DMS114 treated with DMSO at 0.1 percent for 48 hours (cell line): ENCODE data around the gene STRAP.
"Not testable (repeated sequence)": the region's sequence is repeated elsewhere in the genome, so short reads cannot be mapped to it uniquely, and the experiment has no call there.

Source experiments
- DNase-seq: peaks from one replicate; lab custom pipeline; 2025; ENCODE audit not compliant: unreplicated experiment; lab: John Stamatoyannopoulos, UW

The STRAP gene

GRCh38 chr12:15919418-15919817 is 37.2 kb downstream of the STRAP start:
- DNase-seq: no peak

GRCh38 chr12:15924956-15925355 is 42.8 kb downstream of the STRAP start:
- no peak for DNase-seq

DNA sequence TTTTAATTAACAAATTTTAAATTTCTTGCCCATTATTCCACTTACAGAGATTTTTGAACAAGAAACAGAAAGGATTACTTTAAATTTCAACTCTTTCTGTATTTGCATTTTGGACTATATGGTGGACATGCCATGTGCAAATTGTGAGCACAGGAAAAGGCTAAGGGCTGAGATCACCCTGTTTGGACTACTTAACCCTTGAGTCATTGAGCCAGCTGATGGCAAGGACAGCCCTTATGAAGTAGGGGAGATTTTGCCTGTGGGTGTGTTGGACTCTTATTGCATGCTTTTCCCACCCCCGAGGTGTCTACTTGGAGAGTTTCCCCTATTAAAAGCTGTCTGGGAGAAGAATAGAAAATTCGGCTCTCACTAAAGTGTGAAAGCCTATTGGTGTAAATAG is 46.2 kb downstream of the STRAP start:
- no peak for DNase-seq

GRCh38 chr12:15928870-15929571 is 46.8 kb downstream of the STRAP start:
- no peak for DNase-seq

GRCh38 chr12:15931590-15932053 is 49.4 kb downstream of the STRAP start:
- DNase-seq: no peak

DNA sequence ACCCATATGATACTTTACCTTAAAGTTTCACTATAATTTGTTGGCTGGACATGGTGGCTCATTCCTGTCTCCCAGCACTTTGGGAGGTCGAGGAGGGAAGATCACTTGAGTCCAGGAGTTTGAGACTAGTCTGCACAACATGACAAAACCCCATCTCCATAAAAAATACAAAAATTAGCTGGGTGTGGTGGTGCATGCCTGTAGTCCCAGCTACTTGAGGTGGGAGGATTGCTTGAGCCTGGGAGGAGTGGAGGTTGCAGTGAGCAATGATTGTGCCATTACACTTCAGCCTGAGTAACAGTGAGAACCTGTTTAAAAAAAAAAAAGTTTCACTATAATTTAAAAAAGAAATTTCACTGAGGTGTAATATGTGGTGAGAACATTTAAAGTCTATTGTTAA is 50.1 kb downstream of the STRAP start:
- no peak for DNase-seq

- DNase-seq: no peak
Observed at GRCh38 chr12:15932971-15933370, 50.8 kb downstream of the STRAP start.

- DNase-seq: no peak
Observed at GRCh38 chr12:15933751-15934150, 51.6 kb downstream of the STRAP start.

GRCh38 chr12:15936751-15937150 is 54.6 kb downstream of the STRAP start:
- DNase-seq: no peak

- no peak for DNase-seq
Observed at GRCh38 chr12:15937902-15938301, 55.7 kb downstream of the STRAP start.

GRCh38 chr12:15939111-15939510 is 56.9 kb downstream of the STRAP start:
- DNase-seq: no peak

DNA sequence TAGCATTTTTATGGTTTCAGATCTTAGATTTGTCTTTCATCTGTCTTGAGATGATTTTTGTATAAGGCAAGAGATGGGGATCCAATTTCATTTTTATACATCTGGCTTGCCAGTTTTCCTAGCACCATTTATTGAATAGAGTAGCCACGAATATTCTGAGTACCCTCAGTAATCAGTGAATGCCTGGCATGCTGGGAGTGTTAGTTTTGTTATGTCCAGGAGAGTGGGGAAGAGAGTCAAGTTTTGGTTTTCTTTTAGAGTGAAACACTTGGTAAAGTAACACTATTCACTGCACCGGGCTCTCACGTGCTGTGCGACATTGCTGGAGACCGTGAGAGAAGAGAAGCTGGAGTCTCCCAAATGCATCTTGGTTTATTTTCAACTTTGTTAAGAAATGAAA is 60.3 kb downstream of the STRAP start:
- DNase-seq: no peak

GRCh38 chr12:15943519-15943918 is 61.3 kb downstream of the STRAP start:
- DNase-seq: not testable (repeated sequence)

DNA sequence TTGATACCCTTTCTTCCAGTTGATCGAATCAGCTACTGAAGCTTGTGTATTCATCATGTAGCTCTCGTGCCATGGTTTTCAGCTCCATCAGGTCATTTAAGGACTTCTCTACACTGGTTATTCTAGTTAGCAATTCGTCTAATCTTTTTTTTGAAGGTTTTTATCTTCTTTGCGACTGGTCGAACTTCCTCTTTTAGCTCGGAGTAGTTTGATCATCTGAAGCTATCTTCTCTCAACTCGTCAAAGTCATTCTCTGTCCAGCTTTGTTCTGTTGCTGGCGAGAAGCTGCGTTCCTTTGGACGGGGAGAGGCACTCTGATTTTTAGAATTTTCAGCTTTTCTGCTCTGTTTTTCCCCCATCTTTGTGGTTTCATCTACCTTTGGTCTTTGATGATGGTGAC is 66.3 kb downstream of the STRAP start:
- DNase-seq: not testable (repeated sequence)
